ENCODE results near the gene NUDT12.
A peak's percentile ranks its signal among the peaks of the same experiment; 100 is the strongest.

NUDT12 gene

GRCh38 chr5:103573411-103573810, 10.8 kb upstream of the NUDT12 start:
- H3K79me1 ChIP-seq (replicated peaks; ENCODE audit: low read length, poor library complexity, severe bottlenecking) = no peaks in the 10 kb centered on the region
- DNase-seq = no peak
- H3K36me3 ChIP-seq (ENCODE audit: control insufficient read depth in 1 of 2, insufficient read depth in 2 of 2, low read depth in 1 of 2, low read length in 2 of 2) = no peaks in the 10 kb centered on the region
- no peak overlapping the region for H2AK5ac ChIP-seq (ENCODE audit: low read length, severe bottlenecking)
- H2BK15ac ChIP-seq (ENCODE audit: low read depth, poor library complexity, severe bottlenecking) = no peak overlapping the region
- no peak overlapping the region for H2AFZ ChIP-seq (ENCODE audit: low read depth, low read length)
- no peaks in the 10 kb centered on the region for H3K4me1 ChIP-seq (ENCODE audit: control insufficient read depth, insufficient read depth, low read depth, low read length)
- no peak overlapping the region for H2BK12ac ChIP-seq (ENCODE audit: low read length in 2 of 2)
- H4K8ac ChIP-seq (ENCODE audit: low read length) = no peak overlapping the region
- H3K9me3 ChIP-seq (ENCODE audit: control insufficient read depth, low read length) = no peaks in the 10 kb centered on the region
- H2BK120ac ChIP-seq (ENCODE audit: low read depth, low read length) = no peak overlapping the region
- no peak overlapping the region for H3K9ac ChIP-seq (ENCODE audit: low read length)
- no peak overlapping the region for H4K91ac ChIP-seq (ENCODE audit: low read length)
- no peak overlapping the region for H3K23ac ChIP-seq (ENCODE audit: low read length in 2 of 2)
- no peak overlapping the region for H2BK5ac ChIP-seq (ENCODE audit: low read depth, low read length, poor library complexity, severe bottlenecking)
- no peak overlapping the region for H3K4ac ChIP-seq (ENCODE audit: low read depth in 1 of 2, low read length in 2 of 2)
- H3K18ac ChIP-seq (ENCODE audit: low read depth in 1 of 2, low read length in 2 of 2) = no peak overlapping the region
- no peak overlapping the region for H3K14ac ChIP-seq (ENCODE audit: low read length in 2 of 2)
- H3K4me2 ChIP-seq (ENCODE audit: low read length, poor library complexity, severe bottlenecking) = no peak overlapping the region
- H3K27ac ChIP-seq (ENCODE audit: low read length, poor library complexity, severe bottlenecking) = no peak overlapping the region
- H3K27me3 ChIP-seq (ENCODE audit: control insufficient read depth in 1 of 2, insufficient read depth in 1 of 2, low read length in 2 of 2) = no peaks in the 10 kb centered on the region
- WGBS = 57% methylated on average over 2 of the region's 3 CpGs
- H3K4me3 ChIP-seq (ENCODE audit: insufficient read depth in 1 of 2, low read depth in 1 of 2, low read length in 2 of 2) = no peak overlapping the region

- Histone ChIP-seq H3K79me1 (replicated peaks; ENCODE audit: low read length, poor library complexity, severe bottlenecking) (no peaks in the 10 kb centered on the region), H3K23ac (ENCODE audit: low read length in 2 of 2) (no peak overlapping the region), H3K27me3 (ENCODE audit: control insufficient read depth in 1 of 2, insufficient read depth in 1 of 2, low read length in 2 of 2) (no peaks in the 10 kb centered on the region), H3K9ac (ENCODE audit: low read length) (no peak overlapping the region), H2BK120ac (ENCODE audit: low read depth, low read length) (no peak overlapping the region), H3K18ac (ENCODE audit: low read depth in 1 of 2, low read length in 2 of 2) (no peak overlapping the region), H3K4me2 (ENCODE audit: low read length, poor library complexity, severe bottlenecking) (no peak overlapping the region), H2AK5ac (ENCODE audit: low read length, severe bottlenecking) (no peak overlapping the region), H2BK15ac (ENCODE audit: low read depth, poor library complexity, severe bottlenecking) (no peak overlapping the region), H3K14ac (ENCODE audit: low read length in 2 of 2) (no peak overlapping the region), H3K4ac (ENCODE audit: low read depth in 1 of 2, low read length in 2 of 2) (no peak overlapping the region), H3K27ac (ENCODE audit: low read length, poor library complexity, severe bottlenecking) (no peak overlapping the region), H3K36me3 (ENCODE audit: control insufficient read depth in 1 of 2, insufficient read depth in 2 of 2, low read depth in 1 of 2, low read length in 2 of 2) (no peaks in the 10 kb centered on the region), H2BK5ac (ENCODE audit: low read depth, low read length, poor library complexity, severe bottlenecking) (no peak overlapping the region), H3K4me1 (ENCODE audit: control insufficient read depth, insufficient read depth, low read depth, low read length) (no peaks in the 10 kb centered on the region), H2BK12ac (ENCODE audit: low read length in 2 of 2) (no peak overlapping the region), H3K9me3 (ENCODE audit: control insufficient read depth, low read length) (no peaks in the 10 kb centered on the region), H2AFZ (ENCODE audit: low read depth, low read length) (no peak overlapping the region), H4K91ac (ENCODE audit: low read length) (no peak overlapping the region), H4K8ac (ENCODE audit: low read length) (no peak overlapping the region), H3K4me3 (ENCODE audit: insufficient read depth in 1 of 2, low read depth in 1 of 2, low read length in 2 of 2) (no peak overlapping the region)
- DNase-seq = no peak
- WGBS = 84% methylated on average over 4 of the region's 5 CpGs
These were observed 9.9 kb upstream of the NUDT12 start for GRCh38 chr5:103572454-103572853.

DNA sequence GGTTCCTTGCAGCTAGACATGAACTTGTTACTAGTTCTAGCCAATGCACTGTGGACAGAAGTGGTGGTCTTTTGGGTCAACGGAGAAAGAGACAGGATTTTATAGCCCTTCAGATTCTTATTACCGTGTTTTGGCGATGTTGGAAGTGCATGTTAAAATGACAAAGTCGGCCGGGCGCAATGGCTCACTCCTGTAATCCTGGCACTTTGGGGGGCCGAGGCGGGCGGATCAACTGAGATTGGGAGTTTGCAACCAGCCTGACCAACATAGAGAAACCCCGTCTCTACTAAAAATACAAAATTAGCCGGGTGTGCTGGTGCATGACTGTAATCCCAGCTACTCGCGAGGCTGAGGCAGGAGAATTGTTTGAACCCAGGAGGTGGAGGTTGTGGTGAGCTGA, 9.1 kb upstream of the NUDT12 start:
- Histone ChIP-seq H3K27me3 (ENCODE audit: control insufficient read depth in 1 of 2, insufficient read depth in 1 of 2, low read length in 2 of 2) (no peaks in the 10 kb centered on the region), H2BK120ac (ENCODE audit: low read depth, low read length) (no peak overlapping the region), H3K9ac (ENCODE audit: low read length) (no peak overlapping the region), H2AFZ (ENCODE audit: low read depth, low read length) (no peak overlapping the region), H2BK12ac (ENCODE audit: low read length in 2 of 2) (no peak overlapping the region), H3K23ac (ENCODE audit: low read length in 2 of 2) (no peak overlapping the region), H3K4ac (ENCODE audit: low read depth in 1 of 2, low read length in 2 of 2) (no peak overlapping the region), H3K9me3 (ENCODE audit: control insufficient read depth, low read length) (no peaks in the 10 kb centered on the region), H3K4me1 (ENCODE audit: control insufficient read depth, insufficient read depth, low read depth, low read length) (no peaks in the 10 kb centered on the region), H4K91ac (ENCODE audit: low read length) (no peak overlapping the region), H3K4me3 (ENCODE audit: insufficient read depth in 1 of 2, low read depth in 1 of 2, low read length in 2 of 2) (no peak overlapping the region), H3K4me2 (ENCODE audit: low read length, poor library complexity, severe bottlenecking) (no peak overlapping the region), H2BK15ac (ENCODE audit: low read depth, poor library complexity, severe bottlenecking) (no peak overlapping the region), H3K18ac (ENCODE audit: low read depth in 1 of 2, low read length in 2 of 2) (no peak overlapping the region), H3K79me1 (replicated peaks; ENCODE audit: low read length, poor library complexity, severe bottlenecking) (no peaks in the 10 kb centered on the region), H3K36me3 (ENCODE audit: control insufficient read depth in 1 of 2, insufficient read depth in 2 of 2, low read depth in 1 of 2, low read length in 2 of 2) (no peaks in the 10 kb centered on the region), H4K8ac (ENCODE audit: low read length) (no peak overlapping the region), H2BK5ac (ENCODE audit: low read depth, low read length, poor library complexity, severe bottlenecking) (no peak overlapping the region), H3K27ac (ENCODE audit: low read length, poor library complexity, severe bottlenecking) (no peak overlapping the region), H3K14ac (ENCODE audit: low read length in 2 of 2) (no peak overlapping the region), H2AK5ac (ENCODE audit: low read length, severe bottlenecking) (no peak overlapping the region)
- DNase-seq = no peak
- WGBS = 98% methylated on average over 6 of the region's 13 CpGs

- Histone ChIP-seq H2BK120ac (ENCODE audit: low read depth, low read length) (no peak overlapping the region), H3K27ac (ENCODE audit: low read length, poor library complexity, severe bottlenecking) (peak overlapping the region; percentile 23), H3K14ac (ENCODE audit: low read length in 2 of 2) (no peak overlapping the region), H3K18ac (ENCODE audit: low read depth in 1 of 2, low read length in 2 of 2) (no peak overlapping the region), H3K79me1 (replicated peaks; ENCODE audit: low read length, poor library complexity, severe bottlenecking) (no peaks in the 10 kb centered on the region), H2BK12ac (ENCODE audit: low read length in 2 of 2) (no peak overlapping the region), H3K4me3 (ENCODE audit: insufficient read depth in 1 of 2, low read depth in 1 of 2, low read length in 2 of 2) (no peak overlapping the region), H2AFZ (ENCODE audit: low read depth, low read length) (no peak overlapping the region), H3K9ac (ENCODE audit: low read length) (no peak overlapping the region), H3K9me3 (ENCODE audit: control insufficient read depth, low read length) (no peaks in the 10 kb centered on the region), H3K4me1 (ENCODE audit: control insufficient read depth, insufficient read depth, low read depth, low read length) (no peaks in the 10 kb centered on the region), H3K4me2 (ENCODE audit: low read length, poor library complexity, severe bottlenecking) (no peak overlapping the region), H3K27me3 (ENCODE audit: control insufficient read depth in 1 of 2, insufficient read depth in 1 of 2, low read length in 2 of 2) (no peaks in the 10 kb centered on the region), H3K36me3 (ENCODE audit: control insufficient read depth in 1 of 2, insufficient read depth in 2 of 2, low read depth in 1 of 2, low read length in 2 of 2) (no peaks in the 10 kb centered on the region), H4K8ac (ENCODE audit: low read length) (no peak overlapping the region), H3K23ac (ENCODE audit: low read length in 2 of 2) (no peak overlapping the region), H3K4ac (ENCODE audit: low read depth in 1 of 2, low read length in 2 of 2) (no peak overlapping the region), H2BK5ac (ENCODE audit: low read depth, low read length, poor library complexity, severe bottlenecking) (no peak overlapping the region), H2AK5ac (ENCODE audit: low read length, severe bottlenecking) (no peak overlapping the region), H2BK15ac (ENCODE audit: low read depth, poor library complexity, severe bottlenecking) (no peak overlapping the region), H4K91ac (ENCODE audit: low read length) (no peak overlapping the region)
- WGBS = 97% methylated on average over 3 of the region's 3 CpGs
- DNase-seq = no peak
These were observed 6.9 kb upstream of the NUDT12 start for GRCh38 chr5:103569313-103570060.
